Fibroblast of skin of back (primary cell): ENCODE results near the gene PTOV1.

Experiments used
- DNase-seq: peaks from one replicate; pipeline ENCODE4 v3.0.0-alpha.2; 2013

The PTOV1 gene

GRCh38 chr19:49844138-49845095 lies 6.5 kb upstream of the PTOV1 start:
- no peak for DNase-seq

GRCh38 chr19:49845414-49845813 lies 5.5 kb upstream of the PTOV1 start:
- DNase-seq = peak; percentile 65

GRCh38 chr19:49846408-49846807 lies 4.6 kb upstream of the PTOV1 start:
- DNase-seq = no peak

- peak; percentile 90 for DNase-seq
Observed at GRCh38 chr19:49847731-49848696, 2.9 kb upstream of the PTOV1 start.

- no peak for DNase-seq
Observed at GRCh38 chr19:49848938-49849337, 2.0 kb upstream of the PTOV1 start.

- DNase-seq = no peak
Observed at GRCh38 chr19:49849433-49850220, 1.3 kb upstream of the PTOV1 start.

- DNase-seq = no peak
Observed at GRCh38 chr19:49850221-49850486, 805 bp upstream of the PTOV1 start.

GRCh38 chr19:49851456-49852259 lies 699 bp downstream of the PTOV1 start:
- peak; percentile 23 for DNase-seq

- DNase-seq = peak; percentile 23
Observed at GRCh38 chr19:49852631-49853126, 1.7 kb downstream of the PTOV1 start.

- DNase-seq = no peak
Observed at GRCh38 chr19:49853852-49854377, 3.0 kb downstream of the PTOV1 start.

GRCh38 chr19:49854378-49855263 lies 3.7 kb downstream of the PTOV1 start:
- DNase-seq = no peak

GRCh38 chr19:49855277-49855675 lies 4.3 kb downstream of the PTOV1 start:
- no peak for DNase-seq

GRCh38 chr19:49855676-49856573 lies 5.0 kb downstream of the PTOV1 start:
- no peak for DNase-seq

- no peak for DNase-seq
Observed at GRCh38 chr19:49856574-49857021, 5.6 kb downstream of the PTOV1 start.

GRCh38 chr19:49857061-49857837 lies 6.3 kb downstream of the PTOV1 start:
- DNase-seq = no peak

- DNase-seq = no peak
Observed at GRCh38 chr19:49857838-49858087, 6.8 kb downstream of the PTOV1 start.

- no peak for DNase-seq
Observed at GRCh38 chr19:49858088-49858985, 7.4 kb downstream of the PTOV1 start.
